LNCaP clone FGC (cell line): ENCODE measurements around the gene OOSP3.
"Not testable (repeated sequence)": the region's sequence is repeated elsewhere in the genome, so short reads cannot be mapped to it uniquely, and the experiment has no call there.

Experiments
- DNase-seq: peaks from one replicate; pipeline ENCODE4 v3.0.0-alpha.2; 2011; ENCODE audit warnings: low read depth
- H3K4me3 ChIP-seq: 2 replicates; pipeline ENCODE4 v1.5.1; 2011; ENCODE audit warnings: mild to moderate bottlenecking, low read depth, low read length, control low read depth
- CTCF ChIP-seq: IDR thresholded peaks from 2 replicates; pipeline ENCODE4 v1.5.1; 2012; ENCODE audit warnings: mild to moderate bottlenecking; ENCODE audit not compliant: control insufficient read depth, insufficient read depth; ENCODE audit errors: extremely low read depth

OOSP3 gene

DNA sequence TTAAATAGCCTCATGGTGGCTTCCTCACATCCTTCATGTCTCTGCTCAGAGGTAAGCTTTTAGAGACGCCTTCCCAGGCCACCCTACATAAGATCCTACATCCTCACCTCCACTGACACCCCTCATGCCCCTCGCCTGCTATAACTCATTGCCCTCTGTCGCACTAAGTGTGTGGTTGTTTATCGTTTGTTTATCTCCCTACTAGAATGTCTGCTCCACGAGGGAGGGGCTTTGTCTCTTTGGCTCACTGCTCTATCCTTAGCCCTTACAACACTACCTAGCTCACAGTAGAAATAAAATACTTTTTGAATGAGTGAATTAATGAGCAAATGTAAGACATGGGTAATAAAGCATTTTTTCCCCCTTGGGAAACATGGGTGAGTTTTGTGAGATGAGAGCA, 32.0 kb upstream of the OOSP3 start:
- no peak for TF ChIP-seq CTCF
- no peak for DNase-seq
- no peak overlapping the region for H3K4me3 ChIP-seq

- no peak for DNase-seq
- TF ChIP-seq CTCF = no peak
- no peak overlapping the region for H3K4me3 ChIP-seq
Observed at GRCh38 chr11:59847626-59848025, 31.0 kb upstream of the OOSP3 start.

GRCh38 chr11:59848439-59848838, 30.1 kb upstream of the OOSP3 start:
- H3K4me3 ChIP-seq, DNase-seq: not testable (repeated sequence)

- TF ChIP-seq CTCF = no peak
- H3K4me3 ChIP-seq = no peak overlapping the region
- no peak for DNase-seq
Observed at GRCh38 chr11:59849129-59849528, 29.5 kb upstream of the OOSP3 start.

- H3K4me3 ChIP-seq, DNase-seq: not testable (repeated sequence)
Observed at GRCh38 chr11:59849551-59849950, 29.0 kb upstream of the OOSP3 start.

- not testable (repeated sequence) for H3K4me3 ChIP-seq, DNase-seq
Observed at GRCh38 chr11:59851416-59851815, 27.2 kb upstream of the OOSP3 start.

- H3K4me3 ChIP-seq = no peak overlapping the region
- DNase-seq = no peak
- TF ChIP-seq CTCF = no peak
Observed at GRCh38 chr11:59854871-59855270, 23.7 kb upstream of the OOSP3 start.

GRCh38 chr11:59857439-59858434, 20.8 kb upstream of the OOSP3 start:
- no peak for TF ChIP-seq CTCF
- no peak overlapping the region for H3K4me3 ChIP-seq
- peak; percentile 22 for DNase-seq
